GM18951 (cell line): ENCODE data around the gene STARD10.
A peak's percentile ranks its signal among the peaks of the same experiment; 100 is the strongest.
"Not testable (repeated sequence)": the region's sequence is repeated elsewhere in the genome, so short reads cannot be mapped to it uniquely, and the experiment has no call there.

Experiments used
- POLR2A ChIP-seq: IDR thresholded peaks from 4 replicates; pipeline ENCODE4 v1.6.1; 2011; ENCODE audit warnings: mild to moderate bottlenecking; ENCODE audit not compliant: insufficient read length, insufficient read depth; ENCODE audit errors: extremely low read depth
- in situ Hi-C: fragments of 300-500 bp; cut with MboI; formaldehyde crosslinking; loops from one replicate; pipeline ENCODE4 v1.12.0; 2022; ENCODE audit warnings: low sequenced_read_pairs, mixed read lengths, inconsistent platforms; ENCODE audit not compliant: unreplicated experiment

Gene STARD10

DNA sequence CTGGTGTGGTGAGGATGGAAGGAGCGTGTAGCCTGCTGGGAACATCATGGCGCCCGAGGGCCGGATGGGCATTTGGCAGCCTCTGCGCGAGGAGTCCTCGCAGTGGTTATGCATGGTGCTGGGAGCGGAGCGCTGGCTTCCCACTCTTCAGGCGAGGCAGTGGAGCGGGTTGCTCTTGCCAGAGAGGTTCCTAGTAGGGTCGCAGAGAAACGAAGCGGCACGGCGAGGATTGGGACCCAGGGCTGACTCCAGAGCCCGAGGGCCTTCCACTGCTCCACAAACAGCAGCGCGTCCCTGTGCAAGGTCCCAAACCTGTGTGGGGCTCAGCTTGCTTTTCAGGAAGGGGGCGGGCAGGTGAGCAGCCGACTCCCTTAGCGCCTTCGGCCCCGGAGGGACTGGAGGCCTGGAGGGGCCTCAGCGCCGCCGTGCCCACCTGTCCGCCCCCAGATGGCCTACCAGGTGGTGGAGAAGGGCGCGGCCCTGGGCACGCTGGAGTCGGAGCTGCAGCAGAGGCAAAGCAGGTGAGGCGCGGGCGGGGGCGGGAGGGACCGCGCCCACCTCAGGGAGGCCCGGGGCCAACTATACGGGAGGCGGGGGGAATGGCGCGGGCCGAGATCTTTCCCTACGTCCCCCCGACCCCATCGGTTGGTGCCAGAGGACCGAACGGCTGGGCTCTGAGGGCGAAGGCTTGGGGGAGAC, 27.5 kb upstream of the STARD10 start:
- in situ Hi-C loops: no loop called here
- no peak for TF ChIP-seq POLR2A

DNA sequence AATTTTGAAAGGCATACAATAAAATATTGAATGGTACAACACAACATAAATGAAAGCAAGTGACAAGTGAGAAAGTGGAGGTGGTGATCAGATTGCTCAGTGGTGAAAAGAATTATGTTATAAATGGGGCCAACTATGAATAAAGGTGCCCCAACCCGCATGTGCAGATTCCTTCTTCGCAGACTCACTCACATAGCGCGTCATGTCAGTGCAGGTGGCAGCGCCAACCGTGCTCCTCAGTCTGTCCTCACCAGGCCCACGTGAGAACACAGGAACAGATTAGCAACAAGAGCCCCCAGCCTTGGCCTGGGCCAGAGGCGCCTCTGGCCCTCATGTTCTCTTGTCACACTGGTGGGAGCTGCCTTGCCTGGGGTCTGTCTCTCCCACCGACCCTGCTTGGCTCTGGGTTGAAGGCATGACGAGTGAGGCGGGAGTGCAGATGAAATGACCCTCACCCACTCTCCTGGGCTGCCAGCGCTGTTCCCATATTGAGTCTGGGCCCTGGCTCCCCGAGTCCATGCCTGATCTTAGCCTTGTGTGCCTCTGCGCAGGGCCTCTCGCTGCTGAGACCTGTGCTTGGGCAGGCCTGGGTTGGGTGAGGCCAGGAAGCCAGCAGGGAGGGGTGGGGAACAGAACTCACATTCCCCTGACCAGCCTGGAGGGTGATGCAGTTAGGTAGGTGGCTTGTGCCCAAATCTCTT, 26.7 kb upstream of the STARD10 start:
- in situ Hi-C loops: no loop called here
- TF ChIP-seq POLR2A: no peak

DNA sequence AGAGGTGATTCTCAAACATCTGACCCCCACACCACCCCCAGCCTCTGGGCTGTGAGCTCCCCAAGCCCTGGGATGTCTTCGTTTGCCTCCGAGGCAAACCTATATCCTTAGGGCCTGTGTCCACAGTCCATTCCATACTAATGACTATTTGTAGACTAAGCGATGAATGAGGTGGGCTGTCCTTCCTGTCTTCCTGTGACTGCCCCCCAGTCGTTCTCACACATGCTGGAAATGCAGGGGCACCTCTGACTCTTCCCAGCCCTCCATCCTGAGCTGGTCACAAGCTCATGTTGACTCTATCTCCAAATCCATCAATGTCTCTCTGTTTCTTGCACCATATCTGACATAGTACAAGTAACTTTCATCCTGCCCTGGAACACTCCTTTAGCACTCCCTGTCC, 25.1 kb upstream of the STARD10 start:
- no peak for TF ChIP-seq POLR2A
- in situ Hi-C loops: no loop called here

DNA sequence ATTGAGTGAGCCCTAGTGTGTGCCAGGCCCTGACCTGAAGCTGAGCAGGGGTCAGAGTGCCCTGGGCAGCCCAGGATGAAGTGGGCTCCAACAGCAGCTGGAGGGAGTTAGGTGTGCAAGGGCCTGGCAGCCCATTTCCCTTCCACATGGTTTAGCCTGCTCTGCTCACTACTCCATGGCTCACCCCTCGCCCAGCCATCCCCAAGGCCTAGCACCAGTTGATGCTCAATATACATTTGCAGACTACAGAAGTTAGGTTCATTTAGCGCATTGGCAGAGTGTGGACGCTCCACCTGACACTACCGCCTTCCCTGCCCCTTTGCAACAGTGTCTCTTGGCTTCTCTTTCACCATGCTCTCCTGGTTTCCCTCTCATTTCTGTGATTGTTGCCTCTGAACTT, 24.1 kb upstream of the STARD10 start:
- in situ Hi-C loops: no loop called here
- no peak for TF ChIP-seq POLR2A

DNA sequence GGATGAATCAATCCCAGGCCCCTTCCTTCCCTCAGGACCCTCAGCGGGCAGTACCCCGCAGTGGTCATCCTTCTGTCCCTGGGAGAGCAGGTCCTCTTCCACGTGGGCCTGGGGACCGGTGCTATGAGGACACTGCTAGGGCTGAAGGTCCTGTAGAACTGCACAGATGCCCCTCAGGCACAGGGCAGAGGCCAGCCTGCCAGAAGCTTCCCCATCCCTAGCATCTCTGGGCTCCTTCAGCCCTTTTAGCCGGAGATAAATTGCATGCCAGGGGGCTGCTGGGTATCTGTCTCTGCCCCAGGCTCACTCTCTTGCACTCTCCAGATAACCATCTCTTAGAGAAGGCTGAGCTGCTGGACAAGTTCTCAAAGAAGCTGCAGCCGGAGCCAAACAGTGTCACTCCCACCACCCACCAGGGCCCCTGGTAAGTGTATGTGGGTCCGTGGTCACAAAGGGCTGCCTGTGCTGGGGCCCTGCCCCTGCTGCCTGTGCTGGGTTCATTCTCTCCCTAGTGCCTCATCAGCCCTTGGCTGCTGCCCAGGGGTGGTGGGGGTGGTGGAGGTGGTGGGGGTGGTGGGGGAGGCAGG, 22.6 kb upstream of the STARD10 start:
- in situ Hi-C loops: no loop called here
- no peak for TF ChIP-seq POLR2A

DNA sequence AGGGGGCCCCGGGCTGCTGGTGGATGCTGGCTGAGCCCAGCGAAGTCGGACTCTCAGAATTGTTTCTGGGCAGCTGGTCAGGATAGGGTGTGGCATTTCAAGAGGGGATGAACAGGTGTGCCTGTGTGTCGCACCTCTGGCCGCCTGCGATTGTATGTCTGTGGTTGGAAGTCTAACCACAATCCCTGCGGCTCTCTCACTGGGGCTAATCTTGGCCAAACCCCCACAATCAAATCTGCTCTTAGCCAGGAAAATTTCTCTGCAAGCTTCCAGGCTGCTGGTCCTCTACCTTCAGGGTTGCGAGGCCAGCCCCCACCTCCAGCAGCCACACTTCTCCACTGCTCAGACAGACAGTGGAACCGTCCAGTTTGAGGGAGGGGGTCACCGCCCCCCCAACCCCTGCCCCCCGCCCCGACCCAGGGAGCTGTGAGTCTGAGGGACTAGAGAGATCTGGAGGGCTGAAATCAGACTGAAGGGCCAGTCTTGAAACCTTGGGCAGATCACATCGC, 21.3 kb upstream of the STARD10 start:
- in situ Hi-C loops: no loop called here
- no peak for TF ChIP-seq POLR2A

DNA sequence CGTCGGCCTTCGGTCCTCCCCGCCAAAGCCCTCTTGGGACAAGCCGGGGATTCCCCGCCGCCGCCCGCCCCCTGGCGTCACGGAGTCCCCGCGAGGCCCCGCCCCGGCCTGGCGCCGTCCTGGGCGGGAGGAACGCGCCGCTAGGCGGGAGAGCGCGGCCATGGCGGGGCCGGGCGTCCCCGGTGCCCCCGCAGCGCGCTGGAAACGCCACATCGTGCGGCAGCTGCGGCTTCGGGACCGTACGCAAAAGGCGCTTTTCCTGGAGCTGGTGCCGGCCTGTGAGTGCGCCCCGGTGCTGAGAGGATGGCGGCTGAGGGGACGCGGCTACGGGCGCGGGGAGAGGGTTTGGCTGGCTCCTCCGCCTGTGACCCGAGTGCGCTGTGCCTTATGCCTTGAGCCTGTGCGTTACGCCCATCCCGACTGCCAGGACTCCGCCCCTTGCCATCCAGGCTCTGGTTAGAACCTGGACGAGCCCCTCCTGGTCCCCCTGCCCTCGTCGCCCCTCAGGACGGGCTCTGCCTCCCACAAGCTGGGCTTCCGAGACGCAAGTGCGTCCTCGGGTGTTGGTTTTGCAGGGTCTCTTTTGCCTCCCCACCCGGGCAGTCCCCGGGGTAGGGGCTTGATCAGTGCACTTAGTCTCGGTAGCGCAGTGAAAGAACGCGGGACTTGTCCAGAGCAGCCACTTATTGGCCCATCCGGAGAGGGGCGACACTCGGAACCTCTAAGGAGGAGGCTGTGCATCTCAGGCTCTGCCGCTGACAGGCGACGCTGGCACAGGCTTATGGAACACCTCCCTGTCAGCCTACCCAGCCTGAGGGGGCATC, 20.7 kb upstream of the STARD10 start, which contains the start of gene ATG16L2:
Gene ATG16L2, plus strand, starts transcription at position 126 of the 824 bp plus-strand sequence. Its CDS starts 35 bp downstream, at position 161.
- in situ Hi-C loops: no loop called here
- peak; percentile 79 for TF ChIP-seq POLR2A

DNA sequence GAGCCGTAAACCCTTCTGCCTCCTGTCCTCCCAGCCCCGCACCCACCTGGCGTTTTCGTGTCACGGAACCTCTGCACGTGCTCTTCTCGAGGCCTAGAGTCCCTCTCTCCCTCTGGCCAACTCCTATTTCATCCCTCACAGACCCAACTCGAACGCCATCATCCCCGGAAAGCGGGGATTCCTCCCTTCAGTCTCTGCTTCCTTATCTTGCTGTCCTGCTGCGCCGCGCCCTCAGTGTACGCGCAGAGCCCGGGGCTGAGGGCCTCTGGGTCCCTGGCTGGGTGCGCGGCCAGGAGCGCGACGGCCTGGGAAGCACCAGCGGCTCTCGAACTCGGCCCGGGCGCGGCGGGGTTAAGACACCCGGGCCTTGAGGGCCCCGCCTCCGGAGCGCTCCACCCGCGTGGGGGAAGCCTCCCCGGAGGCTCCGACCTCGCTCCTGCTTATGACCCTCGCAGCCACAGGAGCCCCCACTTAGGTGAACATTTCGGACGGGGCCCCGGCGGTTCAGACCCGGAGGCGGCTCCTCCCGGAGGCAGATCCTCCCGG, 20.0 kb upstream of the STARD10 start:
- in situ Hi-C loops: no loop called here
- peak; percentile 98 for TF ChIP-seq POLR2A

DNA sequence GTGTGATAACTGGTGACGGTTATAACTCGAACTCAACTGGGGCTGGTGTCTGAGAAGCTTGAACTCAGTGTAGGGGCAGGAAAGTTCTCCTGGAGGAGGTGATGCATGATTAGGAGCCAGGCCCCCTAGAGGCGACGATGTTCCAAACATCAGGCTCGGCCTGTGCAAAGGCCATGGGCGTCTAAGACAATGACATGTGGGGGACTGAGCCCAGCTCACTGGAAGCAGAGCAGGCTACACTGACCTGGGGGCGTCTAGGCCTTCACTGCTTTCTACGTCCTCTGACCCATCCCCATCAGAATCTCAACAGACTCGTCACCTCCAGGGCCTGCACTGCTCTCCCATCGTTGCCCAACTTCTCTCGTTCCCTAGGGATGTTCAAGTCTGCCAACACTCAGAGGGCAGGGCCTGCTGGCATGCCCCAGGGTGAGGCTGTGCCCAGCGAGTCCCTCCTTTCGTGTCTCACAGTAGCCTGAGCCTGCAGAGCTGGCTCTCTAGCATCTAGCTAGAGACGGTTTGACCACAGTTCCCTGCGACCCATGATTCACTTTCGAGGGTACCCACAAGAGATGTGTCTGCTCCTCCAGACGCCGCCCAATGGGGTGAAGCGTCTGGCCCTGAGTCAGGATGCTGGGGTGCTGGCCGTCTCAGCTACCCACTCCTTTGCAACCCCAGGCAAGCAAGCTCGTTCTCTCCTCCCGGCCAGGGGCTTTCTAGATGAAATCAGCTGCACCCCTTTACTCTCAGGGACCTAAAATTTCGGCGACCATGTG, 19.3 kb upstream of the STARD10 start:
- peak; percentile 20 for TF ChIP-seq POLR2A
- in situ Hi-C loops: no loop called here

DNA sequence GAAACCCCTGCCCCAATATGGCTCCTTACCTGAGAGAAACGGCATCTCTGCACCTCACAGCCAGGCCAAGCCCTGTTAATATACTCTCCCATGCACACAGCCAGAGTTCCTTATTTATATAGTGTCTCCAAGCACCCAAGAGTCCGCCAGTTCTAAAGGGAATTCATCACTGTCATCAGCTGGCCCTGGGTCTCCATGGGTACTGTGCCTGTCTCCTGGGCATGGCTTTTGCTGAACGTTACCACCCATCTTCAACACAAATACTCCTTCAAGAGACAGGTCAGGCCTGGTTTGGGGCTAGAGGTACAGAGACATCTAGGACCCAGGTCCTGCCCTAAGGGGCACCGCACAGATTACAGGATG, 18.7 kb upstream of the STARD10 start:
- in situ Hi-C loops: no loop called here
- TF ChIP-seq POLR2A: no peak

DNA sequence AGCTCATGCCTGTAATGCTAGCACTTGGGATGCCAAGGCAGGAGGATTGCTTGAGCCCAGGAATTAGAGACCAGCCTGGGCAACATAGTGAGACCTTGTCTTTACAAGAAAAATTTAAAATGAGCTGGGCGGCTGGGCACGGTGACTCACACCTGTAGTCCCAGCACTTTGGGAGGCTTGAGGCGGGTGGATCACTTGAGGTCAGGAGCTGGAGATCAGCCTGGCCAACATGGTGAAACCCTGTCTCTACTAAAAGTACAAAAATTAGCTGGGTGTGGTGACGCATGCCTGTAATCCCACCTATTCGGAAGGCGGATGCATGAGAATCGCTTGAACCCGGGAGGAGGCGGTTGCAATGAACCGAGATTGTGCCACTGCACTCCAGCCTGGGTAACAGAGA, 17.8 kb upstream of the STARD10 start:
- in situ Hi-C loops: not testable (repeated sequence)

DNA sequence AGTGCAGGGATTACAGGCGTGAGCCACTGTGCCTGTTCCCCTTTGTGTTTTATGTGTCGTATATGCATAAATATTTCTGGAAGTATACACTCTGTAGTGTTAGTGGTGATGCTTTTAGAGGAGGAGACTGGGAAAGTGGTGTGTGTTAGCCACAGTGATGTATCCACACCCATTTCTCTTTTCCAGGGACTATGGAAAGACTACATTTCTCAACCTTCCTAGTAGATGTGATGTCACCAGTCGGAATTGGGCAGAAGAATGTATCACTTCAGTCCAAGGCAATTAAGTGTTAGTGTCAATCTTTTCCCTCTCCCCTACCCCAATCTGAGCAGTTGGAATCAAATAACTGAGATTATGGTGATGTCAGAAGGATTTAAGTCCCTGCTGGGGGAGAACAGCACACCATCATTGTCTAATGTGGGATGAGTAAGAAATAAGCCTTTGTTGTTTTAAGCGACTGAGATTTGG, 14.5 kb upstream of the STARD10 start:
- no peak for TF ChIP-seq POLR2A
- in situ Hi-C loops: no loop called here
